Natural killer cell (primary cell): Measurements from ENCODE around the gene HTRA1. TPM values are rescaled to one million over a fixed set of nuclear protein-coding genes. Genes with fewer than 3 reads are reported as not detected.

ENCODE experiments used
- ATAC-seq, 3 donors: fragments of 150-1000 bp in 2 of 3; fragments of 200-7000 bp in 1 of 3; cut with Tn5 transposase; 1 replicate in 1 of 3; 2 replicates in 2 of 3; pipeline ENCODE4 v1.10.0; 2021; ENCODE audit warnings: mild to moderate bottlenecking in 2 of 3, moderate library complexity in 2 of 3
- DNase-seq, 2 donors: peaks; one replicate each; pipeline versions ENCODE4 v3.0.0 to v3.0.0-alpha.2; 2013 to 2021; ENCODE audit warnings: mixed read lengths in 1 of 2
- H3K27ac ChIP-seq: one replicate; pipeline ENCODE4 v1.5.1; 2013; ENCODE audit warnings: mild to moderate bottlenecking, low read length
- H3K27me3 ChIP-seq: one replicate; pipeline ENCODE4 v1.6.1; 2013; ENCODE audit warnings: low read length; ENCODE audit not compliant: control insufficient read depth, insufficient read depth
- H3K36me3 ChIP-seq: one replicate; pipeline ENCODE4 v1.6.1; 2013; ENCODE audit warnings: low read length; ENCODE audit not compliant: control insufficient read depth, insufficient read depth
- H3K4me1 ChIP-seq: one replicate; pipeline ENCODE4 v1.6.1; 2013; ENCODE audit warnings: low read length; ENCODE audit not compliant: control insufficient read depth, insufficient read depth
- H3K4me3 ChIP-seq: one replicate; pipeline ENCODE4 v1.5.1; 2013; ENCODE audit warnings: low read length
- H3K9me3 ChIP-seq: one replicate; pipeline ENCODE4 v1.6.1; 2013; ENCODE audit warnings: low read length; ENCODE audit not compliant: control insufficient read depth, insufficient read depth
- H3K27ac Mint-ChIP-seq, 2 donors: one replicate each; pipeline ENCODE4 v1.8.0; 2022; ENCODE audit warnings: mild to moderate bottlenecking in 2 of 2, mixed read lengths in 2 of 2, moderate library complexity in 1 of 2
- H3K27me3 Mint-ChIP-seq, 2 donors: one replicate each; pipeline ENCODE4 v1.8.0; 2022; ENCODE audit warnings: low read depth in 2 of 2, mixed read lengths in 2 of 2
- H3K36me3 Mint-ChIP-seq: one replicate; pipeline ENCODE4 v1.8.0; 2022; ENCODE audit warnings: mixed read lengths
- H3K4me1 Mint-ChIP-seq, 2 donors: one replicate each; pipeline ENCODE4 v1.8.0; 2022; ENCODE audit warnings: mixed read lengths in 2 of 2
- H3K4me3 Mint-ChIP-seq: one replicate; pipeline ENCODE4 v1.8.0; 2022; ENCODE audit warnings: mild to moderate bottlenecking, moderate library complexity, mixed read lengths
- H3K9me3 Mint-ChIP-seq, 2 donors: one replicate each; pipeline ENCODE4 v1.8.0; 2022; ENCODE audit warnings: mixed read lengths in 2 of 2
- CTCF ChIP-seq: fragments of 200-600 bp; IDR thresholded peaks from one replicate; pipeline ENCODE4 v1.8.0; 2022; ENCODE audit warnings: antibody characterized with exemption
- WGBS: methylation state at CpG from one replicate; pipeline ENCODE4 v1.1.7; 2013; ENCODE audit warnings: missing lambda C conversion rate; ENCODE audit not compliant: insufficient coverage; 5-methylcytosine and 5-hydroxymethylcytosine counted together
- intact Hi-C: fragments of 100-400 bp; cut with micrococcal nuclease; formaldehyde crosslinking; loops from one replicate; pipeline ENCODE4 v1.14.2; 2022
- total RNA-seq, 4 donors: library from RNA; stranded (reverse); fragments of 120-200 nt in 1 of 4; gene quantifications; one replicate each; pipeline versions ENCODE4 v1.2.3 to v1.2.4, GENCODE V29; 2013 to 2022

The HTRA1 gene
- total RNA-seq, 3 donors from 2014 or later (not counting 1 experiment from before 2014, with no cell fraction given), result not detected

GRCh38 chr10:122505011-122505410 is 43.7 kb downstream of the HTRA1 start:
- H3K36me3 Mint-ChIP-seq, result no peaks in the 10 kb centered on the region
- no peak for ATAC-seq
- WGBS, result 90% methylated on average over 3 of the region's 5 CpGs
- no peak for TF ChIP-seq CTCF
- Histone ChIP-seq H3K36me3 (no peaks in the 10 kb centered on the region), H3K4me1 (no peaks in the 10 kb centered on the region), H3K9me3 (no peaks in the 10 kb centered on the region), H3K27me3 (no peaks in the 10 kb centered on the region), H3K4me3 (no peak overlapping the region), H3K27ac (no peak overlapping the region)
- H3K9me3 Mint-ChIP-seq, result no peaks in the 10 kb centered on the region
- peaks cover 0 to 2% of the 10 kb centered on the region in 2 donors for H3K27me3 Mint-ChIP-seq
- no peak overlapping the region for H3K4me3 Mint-ChIP-seq
- DNase-seq, result no peak
- H3K4me1 Mint-ChIP-seq, result no peaks in the 10 kb centered on the region
- no peak overlapping the region for H3K27ac Mint-ChIP-seq
- intact Hi-C loops, result no loop called here

- Mint-ChIP-seq H3K27ac (no peak overlapping the region), H3K36me3 (no peaks in the 10 kb centered on the region), H3K9me3 (no peaks in the 10 kb centered on the region), H3K27me3 (peaks cover 2 to 8% of the 10 kb centered on the region in 2 donors), H3K4me3 (no peak overlapping the region), H3K4me1 (no peaks in the 10 kb centered on the region)
- ATAC-seq (no peak), DNase-seq (no peak)
- H3K27ac ChIP-seq, result no peak overlapping the region
- no peak for TF ChIP-seq CTCF
- no peak overlapping the region for H3K4me3 ChIP-seq
- no peaks in the 10 kb centered on the region for H3K4me1 ChIP-seq
- 87% methylated on average over 15 of the region's 15 CpGs for WGBS
- intact Hi-C loops, result no loop called here
- H3K9me3 ChIP-seq, result no peaks in the 10 kb centered on the region
- no peaks in the 10 kb centered on the region for H3K27me3 ChIP-seq
- no peaks in the 10 kb centered on the region for H3K36me3 ChIP-seq
These were observed 44.7 kb downstream of the HTRA1 start for GRCh38 chr10:122505885-122506645.

- no peaks in the 10 kb centered on the region for H3K27me3 ChIP-seq
- no peak overlapping the region for H3K27ac Mint-ChIP-seq
- H3K4me1 Mint-ChIP-seq, result no peaks in the 10 kb centered on the region
- H3K4me1 ChIP-seq, result no peaks in the 10 kb centered on the region
- TF ChIP-seq CTCF, result no peak
- H3K9me3 Mint-ChIP-seq, result no peaks in the 10 kb centered on the region
- peaks cover 2 to 8% of the 10 kb centered on the region in 2 donors for H3K27me3 Mint-ChIP-seq
- intact Hi-C loops, result no loop called here
- no peaks in the 10 kb centered on the region for H3K9me3 ChIP-seq
- no peak overlapping the region for H3K27ac ChIP-seq
- no peak for DNase-seq
- 96% methylated on average over 3 of the region's 3 CpGs for WGBS
- H3K4me3 Mint-ChIP-seq, result no peak overlapping the region
- H3K36me3 ChIP-seq, result no peaks in the 10 kb centered on the region
- H3K36me3 Mint-ChIP-seq, result no peaks in the 10 kb centered on the region
- H3K4me3 ChIP-seq, result no peak overlapping the region
- ATAC-seq, result no peak
These were observed 46.3 kb downstream of the HTRA1 start for GRCh38 chr10:122507616-122508015.

GRCh38 chr10:122508021-122508420 is 46.7 kb downstream of the HTRA1 start:
- Histone ChIP-seq H3K27me3 (no peaks in the 10 kb centered on the region), H3K4me3 (no peak overlapping the region), H3K36me3 (no peaks in the 10 kb centered on the region), H3K9me3 (no peaks in the 10 kb centered on the region), H3K4me1 (no peaks in the 10 kb centered on the region), H3K27ac (no peak overlapping the region)
- Mint-ChIP-seq H3K27me3 (peaks cover 2 to 8% of the 10 kb centered on the region in 2 donors), H3K4me1 (no peaks in the 10 kb centered on the region), H3K36me3 (no peaks in the 10 kb centered on the region), H3K27ac (no peak overlapping the region), H3K4me3 (no peak overlapping the region), H3K9me3 (no peaks in the 10 kb centered on the region)
- no peak for TF ChIP-seq CTCF
- WGBS, result 82% methylated on average over 5 of the region's 5 CpGs
- DNase-seq, result no peak
- ATAC-seq, result no peak
- intact Hi-C loops, result no loop called here
